DOHH2 (cell line): ENCODE data around the gene RRAS.

Experiments used
- EZH2phosphoT487 ChIP-seq: fragments of 200-600 bp; sonication (generic); IDR thresholded peaks from 2 replicates; pipeline ENCODE4 v1.6.1; 2017; ENCODE audit warnings: borderline replicate concordance, mild to moderate bottlenecking, antibody characterized with exemption, low read length, moderate library complexity, mixed read lengths
- TF ChIP-seq, protein P1 (sequence below): fragments of 200-600 bp; sonication (generic); IDR thresholded peaks from one replicate; pipeline ENCODE4 v1.5.1; 2014; ENCODE audit warnings: antibody characterized with exemption, mild to moderate bottlenecking, low read depth, low read length; ENCODE audit not compliant: poor library complexity, severe bottlenecking

DNA sequence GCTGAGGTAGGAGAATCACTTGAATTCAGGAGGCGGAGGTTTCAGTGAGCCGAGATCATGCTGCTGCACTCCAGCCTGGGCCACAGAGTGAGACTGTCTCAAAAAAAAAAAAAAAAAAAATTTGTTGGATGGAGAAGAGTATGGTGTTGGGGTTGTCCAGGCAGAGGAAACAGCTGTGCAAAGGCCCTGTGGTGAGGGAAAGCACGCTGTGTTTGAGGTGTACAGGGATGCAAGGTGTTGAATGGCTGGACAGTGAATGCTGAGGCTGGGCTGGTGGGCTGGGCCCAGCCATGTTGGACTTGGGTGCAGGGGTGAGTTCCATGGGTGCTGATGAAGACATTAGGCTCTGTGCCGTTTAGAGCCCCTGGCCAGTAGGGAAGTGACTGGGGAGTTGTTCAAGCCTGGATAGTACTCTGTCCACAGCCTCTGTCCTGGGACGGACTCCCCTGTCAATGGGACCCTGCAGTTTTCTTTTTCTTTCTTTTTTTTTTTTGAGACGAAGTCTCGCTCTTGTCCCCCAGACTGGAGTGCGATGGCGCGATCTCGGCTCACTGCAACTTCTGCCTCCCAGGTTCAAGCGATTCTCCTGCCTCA lies 30.3 kb downstream of the RRAS start:
- TF ChIP-seq, protein P1, sequence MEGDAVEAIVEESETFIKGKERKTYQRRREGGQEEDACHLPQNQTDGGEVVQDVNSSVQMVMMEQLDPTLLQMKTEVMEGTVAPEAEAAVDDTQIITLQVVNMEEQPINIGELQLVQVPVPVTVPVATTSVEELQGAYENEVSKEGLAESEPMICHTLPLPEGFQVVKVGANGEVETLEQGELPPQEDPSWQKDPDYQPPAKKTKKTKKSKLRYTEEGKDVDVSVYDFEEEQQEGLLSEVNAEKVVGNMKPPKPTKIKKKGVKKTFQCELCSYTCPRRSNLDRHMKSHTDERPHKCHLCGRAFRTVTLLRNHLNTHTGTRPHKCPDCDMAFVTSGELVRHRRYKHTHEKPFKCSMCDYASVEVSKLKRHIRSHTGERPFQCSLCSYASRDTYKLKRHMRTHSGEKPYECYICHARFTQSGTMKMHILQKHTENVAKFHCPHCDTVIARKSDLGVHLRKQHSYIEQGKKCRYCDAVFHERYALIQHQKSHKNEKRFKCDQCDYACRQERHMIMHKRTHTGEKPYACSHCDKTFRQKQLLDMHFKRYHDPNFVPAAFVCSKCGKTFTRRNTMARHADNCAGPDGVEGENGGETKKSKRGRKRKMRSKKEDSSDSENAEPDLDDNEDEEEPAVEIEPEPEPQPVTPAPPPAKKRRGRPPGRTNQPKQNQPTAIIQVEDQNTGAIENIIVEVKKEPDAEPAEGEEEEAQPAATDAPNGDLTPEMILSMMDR = no peak
- TF ChIP-seq EZH2phosphoT487 = no peak
